GM21619 (cell line): Measurements from ENCODE around the gene FFAR2.

Experiments used
- ATAC-seq: cut with Tn5 transposase; IDR thresholded peaks from one replicate; pipeline ENCODE4 v1.9.1; 2021; ENCODE audit not compliant: unreplicated experiment

Gene FFAR2

DNA sequence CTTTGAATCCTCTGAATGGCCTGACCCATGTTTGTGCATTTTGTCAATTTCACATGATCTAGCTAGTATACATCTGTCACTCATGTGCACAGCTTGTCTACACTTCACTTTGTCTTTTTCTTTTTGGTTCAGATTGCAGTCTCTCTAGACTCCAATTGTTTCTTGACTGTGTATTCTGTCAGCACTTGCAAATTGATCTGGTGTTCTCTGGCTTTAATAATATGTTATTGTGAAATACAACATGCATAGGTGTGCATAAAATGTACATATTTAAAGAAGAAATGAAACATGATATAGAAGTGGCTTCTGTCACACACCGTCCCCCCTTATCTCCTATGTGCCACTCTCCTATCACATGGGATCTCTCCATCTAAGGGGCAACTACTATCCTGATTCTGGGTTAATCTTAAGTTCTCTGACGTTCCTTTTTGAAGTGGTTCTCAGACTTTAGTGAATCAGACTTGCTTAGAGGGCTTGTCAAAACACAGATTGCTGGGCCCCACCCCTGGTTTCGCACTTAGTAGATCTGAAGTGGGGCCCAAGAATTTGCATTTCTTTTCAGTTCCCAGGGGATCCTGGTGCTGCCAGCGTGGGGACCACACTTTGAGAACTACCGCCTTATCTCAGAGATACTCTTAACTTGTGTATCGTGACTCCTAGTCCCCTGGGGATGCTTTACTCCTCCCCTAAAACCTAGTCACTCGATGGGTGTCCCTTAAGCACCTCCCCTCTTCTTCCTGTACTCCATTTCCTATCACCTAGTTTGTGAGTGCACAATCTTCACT lies 36.4 kb downstream of the FFAR2 start:
- peak; percentile 89 for ATAC-seq

DNA sequence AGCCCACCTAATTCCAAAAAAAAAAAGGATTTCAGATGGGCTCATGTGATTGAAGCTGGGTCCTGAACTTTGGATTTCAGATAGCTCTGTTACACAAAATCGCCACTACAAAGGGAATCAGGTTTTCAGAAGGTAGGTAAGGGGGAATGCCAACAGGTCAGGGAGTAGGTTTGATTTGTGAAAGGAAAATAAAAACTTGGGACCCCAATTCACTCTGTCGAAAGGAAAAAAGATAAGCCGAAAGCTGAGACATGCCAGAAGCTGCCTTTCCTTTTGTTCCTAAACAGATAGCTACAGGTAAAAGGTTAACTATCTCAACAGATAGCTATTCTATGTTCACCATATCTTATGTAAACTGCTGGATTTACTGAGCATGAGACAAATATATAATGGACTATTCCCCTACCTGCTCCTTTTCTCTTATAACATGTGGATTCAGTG lies 38.2 kb downstream of the FFAR2 start:
- ATAC-seq, result no peak

DNA sequence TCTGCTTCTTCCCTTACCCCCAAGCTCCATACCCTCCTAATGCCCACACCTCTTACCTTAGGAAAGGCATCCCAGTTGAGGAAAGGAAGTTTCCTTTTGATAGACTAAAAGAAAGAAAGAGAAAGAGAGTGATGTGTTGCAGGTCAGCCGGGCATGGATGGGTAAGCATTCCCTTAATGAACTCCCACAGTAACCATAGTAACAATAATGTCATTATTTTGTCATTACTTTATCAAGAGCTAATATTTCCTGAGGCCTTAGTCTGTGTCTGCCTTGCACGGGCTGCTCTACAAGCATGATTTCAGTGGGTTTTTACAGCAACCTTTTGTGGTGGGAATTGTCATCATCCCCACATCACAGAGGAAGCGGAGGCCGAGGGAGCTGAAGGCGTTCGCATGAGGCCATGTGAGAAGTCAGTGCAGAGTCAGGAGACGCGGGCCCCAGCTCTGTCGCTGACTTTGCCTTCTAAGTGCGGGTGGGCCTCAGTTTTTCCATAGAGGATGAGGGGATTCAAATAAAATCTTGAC lies 39.7 kb downstream of the FFAR2 start:
- no peak for ATAC-seq

DNA sequence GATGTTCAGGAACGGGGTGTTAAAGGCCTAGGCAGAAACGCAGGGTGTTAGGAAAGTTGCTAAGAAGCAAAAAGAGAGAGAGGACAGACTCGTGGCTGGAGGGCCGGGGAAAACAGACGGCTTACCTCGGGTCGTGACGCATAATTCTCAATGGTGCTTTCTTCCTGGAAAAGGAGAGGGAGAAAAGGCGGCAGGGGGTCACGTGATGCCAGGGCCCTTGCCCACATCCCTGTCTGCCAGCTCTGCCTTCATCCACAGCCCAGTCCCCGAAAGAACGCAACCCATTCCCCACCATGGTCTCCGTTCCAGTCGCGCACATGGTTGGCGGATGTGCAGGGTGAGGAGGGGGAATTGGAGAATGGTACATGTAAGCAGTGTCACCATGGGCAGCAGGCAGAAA lies 40.6 kb downstream of the FFAR2 start:
- ATAC-seq, result no peak

DNA sequence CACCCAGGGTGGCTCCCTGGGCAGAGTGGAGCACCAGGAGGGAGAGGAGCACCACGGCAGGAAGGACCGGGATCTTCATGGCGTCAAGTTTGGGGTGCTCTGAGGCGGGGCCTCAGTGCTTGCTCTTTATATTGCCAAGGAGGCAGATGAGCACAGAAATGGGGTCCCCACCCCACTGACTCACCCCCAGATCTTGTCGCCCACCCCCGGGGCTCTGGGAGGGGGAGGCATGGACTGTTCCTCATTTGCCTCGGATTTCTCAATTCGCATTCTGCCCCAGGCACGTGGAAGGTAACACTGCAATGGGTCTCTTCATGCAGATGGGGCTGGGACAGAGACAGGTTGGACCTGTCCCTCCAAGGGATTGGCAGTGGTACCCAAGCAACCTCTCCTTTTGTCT lies 42.3 kb downstream of the FFAR2 start, which contains the start of gene KRTDAP:
TSS of gene KRTDAP (minus strand) at position 101 of the 400 bp plus-strand sequence. CDS start at position 79, 22 bp downstream.
- no peak for ATAC-seq

DNA sequence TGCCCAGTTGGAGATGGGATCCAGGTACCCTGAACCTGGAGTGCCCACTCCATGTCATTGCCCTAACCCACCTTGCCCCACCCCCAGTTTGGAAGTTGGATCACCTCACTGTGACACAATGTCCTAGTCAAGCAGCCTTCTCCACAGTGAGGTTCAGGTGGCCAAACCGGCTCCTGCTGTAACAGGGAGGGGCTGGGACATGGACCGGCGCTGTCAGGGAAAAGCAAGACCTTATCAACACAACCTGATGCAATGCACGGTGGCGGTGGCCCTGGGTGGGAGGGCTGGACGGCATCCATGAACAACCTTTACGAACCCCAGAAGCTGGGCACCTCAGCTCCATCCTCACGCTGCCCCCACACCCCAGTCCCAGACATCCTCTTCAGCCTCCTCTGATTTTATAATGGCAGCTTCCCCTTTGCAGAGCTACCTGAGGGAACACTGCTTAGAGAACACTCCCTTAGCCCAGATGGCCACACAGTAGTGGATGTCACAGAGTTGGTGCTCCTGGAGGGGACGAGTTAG lies 43.8 kb downstream of the FFAR2 start:
- no peak for ATAC-seq

DNA sequence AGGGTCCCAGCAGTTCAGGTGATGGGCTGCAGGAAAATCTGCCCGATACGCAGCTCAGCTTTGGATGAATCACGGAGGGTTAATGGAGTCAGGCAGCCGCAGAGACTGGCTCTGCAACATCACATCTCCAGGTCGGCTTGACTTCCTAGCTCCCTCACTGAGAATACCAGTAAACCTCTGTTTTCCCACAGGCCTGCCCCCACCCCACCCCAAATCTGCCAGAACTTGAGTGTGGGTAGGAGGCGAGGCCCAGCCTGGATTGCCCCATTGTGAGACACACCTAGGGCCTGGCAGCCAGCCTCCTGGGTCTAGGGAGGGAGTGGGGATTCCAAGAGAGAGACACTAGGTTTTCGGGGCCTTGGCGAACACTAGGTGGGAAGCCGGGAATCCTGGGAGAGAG lies 45.9 kb downstream of the FFAR2 start:
- ATAC-seq, result no peak

DNA sequence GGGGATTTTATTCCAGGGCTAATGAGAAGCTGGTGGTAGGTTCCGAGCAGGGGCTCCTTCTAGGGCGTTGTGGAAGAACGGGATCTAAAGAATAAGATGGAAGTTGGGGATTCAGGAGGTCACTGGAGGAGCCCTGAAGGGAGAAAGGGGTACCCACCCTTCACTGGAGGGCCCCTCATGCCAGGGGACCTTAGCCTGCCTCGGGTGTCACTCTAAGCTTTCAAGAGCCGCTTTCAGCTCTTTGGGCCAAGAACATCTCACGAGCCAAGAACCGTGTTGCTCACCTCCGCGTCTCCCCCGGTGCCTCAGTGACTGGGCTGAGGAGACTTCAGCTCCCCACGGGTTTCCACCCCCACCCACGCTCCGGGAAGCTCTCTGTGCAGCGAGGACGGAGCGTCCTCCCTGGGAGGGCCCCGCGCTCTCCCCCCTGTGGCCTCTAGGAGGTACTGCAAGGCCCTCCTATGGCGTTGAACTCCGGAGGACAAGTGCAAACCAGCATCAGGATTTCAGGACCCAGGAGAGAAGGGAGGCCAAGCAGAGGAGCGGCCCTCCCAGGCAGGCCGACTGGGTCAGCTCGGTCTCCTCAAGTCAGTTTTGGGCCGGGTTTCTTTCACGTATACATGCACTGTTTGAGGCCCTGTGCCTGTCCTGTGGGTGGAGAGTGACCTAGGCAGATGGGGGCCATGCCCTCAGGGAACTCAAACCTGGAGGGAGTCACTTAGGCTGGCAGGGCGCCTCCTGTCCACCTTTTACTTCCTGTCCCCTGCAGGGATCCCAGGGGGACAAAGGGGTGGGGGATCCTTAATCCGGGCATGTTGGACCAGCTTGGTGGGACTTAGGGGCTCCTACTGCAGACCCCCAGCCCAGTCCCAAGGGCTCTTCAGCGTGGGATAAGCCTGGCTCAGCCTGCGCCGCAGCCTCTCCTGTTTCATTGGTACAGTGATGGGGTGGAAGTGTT lies 47.3 kb downstream of the FFAR2 start:
- no peak for ATAC-seq

DNA sequence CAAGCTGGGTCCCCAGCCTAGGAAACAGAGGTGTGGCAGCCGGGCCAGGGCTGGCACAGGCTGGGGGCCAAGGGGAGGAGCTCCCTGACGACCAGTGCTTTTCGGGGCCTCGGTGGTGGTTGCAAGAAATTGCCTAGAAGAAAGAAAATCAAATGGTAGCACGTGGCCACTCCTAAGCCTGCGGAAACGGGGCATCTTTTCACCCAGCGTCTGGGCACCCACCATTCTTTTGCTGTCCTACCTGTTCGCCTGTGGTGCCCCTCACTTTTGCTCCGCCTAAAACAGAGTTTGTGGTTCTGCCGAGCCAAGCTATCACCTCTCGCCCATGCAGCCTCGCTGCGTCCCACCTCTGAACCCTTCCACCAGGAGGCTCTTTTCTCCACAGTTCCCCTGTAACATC lies 49.3 kb downstream of the FFAR2 start:
- no peak for ATAC-seq

DNA sequence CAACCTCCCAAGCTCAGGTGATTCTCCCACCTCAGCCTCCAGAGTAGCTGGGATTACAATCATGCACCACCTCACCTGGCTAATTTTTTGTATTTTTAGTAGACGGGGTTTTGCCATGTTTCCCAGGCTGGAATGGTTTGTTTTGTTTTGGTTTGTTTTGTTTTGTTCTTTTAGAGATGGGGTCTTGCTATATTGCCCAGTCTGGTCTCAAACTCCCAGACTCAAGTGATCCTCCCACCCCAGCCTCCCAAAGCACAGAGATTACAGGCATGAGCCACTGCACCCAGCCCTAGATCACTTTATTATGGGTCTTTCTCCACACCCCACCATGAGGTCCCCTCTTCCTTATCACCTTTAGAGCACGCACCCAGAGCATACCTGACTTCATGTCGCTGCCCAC lies 50.2 kb downstream of the FFAR2 start:
- no peak for ATAC-seq

DNA sequence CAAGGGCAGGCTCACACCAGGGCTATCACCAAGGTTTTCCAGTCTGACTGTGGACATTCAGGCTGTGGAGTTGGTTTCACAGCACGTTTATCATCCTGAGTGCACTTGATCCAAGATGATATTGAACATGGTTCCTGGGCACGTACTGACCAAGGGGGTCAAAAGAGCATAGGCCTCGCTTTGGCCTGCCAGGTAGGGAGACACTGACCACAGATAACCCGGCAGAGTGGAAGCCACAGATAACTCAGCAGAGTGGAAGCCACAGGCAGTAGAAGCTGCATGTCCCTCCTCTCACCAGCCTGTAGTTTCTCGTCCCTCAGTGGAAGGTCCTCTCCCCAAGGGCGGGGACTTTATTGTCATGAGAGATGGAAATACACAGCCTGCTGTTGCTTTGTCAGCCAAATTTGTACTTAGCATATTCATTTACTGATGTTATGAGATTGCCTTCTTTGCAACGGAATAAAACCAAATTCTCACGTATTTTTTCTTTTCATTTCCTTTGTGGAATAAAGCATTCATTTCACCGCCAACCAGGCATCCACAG lies 51.0 kb downstream of the FFAR2 start:
- ATAC-seq, result no peak

DNA sequence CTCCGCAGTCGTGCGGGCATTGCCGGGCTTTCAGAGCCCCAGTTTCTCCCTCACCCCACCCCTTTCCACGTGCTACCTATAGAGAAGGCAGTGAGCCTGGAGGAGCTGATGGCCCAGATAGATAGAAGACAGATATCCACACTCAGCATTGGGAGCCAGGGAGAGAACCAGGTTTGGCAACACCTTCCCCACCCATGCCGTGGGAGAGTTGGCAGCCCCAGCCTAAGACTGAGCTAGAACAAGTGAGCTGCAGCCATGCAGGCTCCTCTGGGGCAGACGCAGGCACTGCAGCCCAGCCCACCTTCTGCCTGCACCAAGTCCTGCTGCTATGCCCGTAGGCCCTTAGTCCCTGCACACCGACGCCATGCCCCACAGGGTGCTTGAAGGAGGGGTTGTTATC lies 52.6 kb downstream of the FFAR2 start:
- ATAC-seq, result no peak
